Measurements from ENCODE around the gene COPG1.
A peak's percentile ranks its signal among the peaks of the same experiment; 100 is the strongest.
"Not testable (repeated sequence)": the region's sequence is repeated elsewhere in the genome, so short reads cannot be mapped to it uniquely, and the experiment has no call there.

COPG1 gene

GRCh38 chr3:129249284-129250065 lies at the start of gene COPG1:
TSS of gene COPG1 (plus strand) at chr3:129249606. CDS start at chr3:129249710, 104 bp downstream.
- DNase-seq (ENCODE audit: low spot score) = peak; percentile 93

- peak; percentile 1 for DNase-seq (ENCODE audit: low spot score)
Measured at GRCh38 chr3:129204473-129204872, 44.9 kb upstream of the COPG1 start.

- DNase-seq (ENCODE audit: low spot score) = no peak
Measured at GRCh38 chr3:129205109-129205832, 44.1 kb upstream of the COPG1 start.

GRCh38 chr3:129207479-129207878 lies 41.9 kb upstream of the COPG1 start:
- no peak for DNase-seq (ENCODE audit: low spot score)

- no peak for DNase-seq (ENCODE audit: low spot score)
Measured at GRCh38 chr3:129211345-129211744, 38.1 kb upstream of the COPG1 start.

- DNase-seq (ENCODE audit: low spot score) = peak; percentile 21
Measured at GRCh38 chr3:129211772-129212171, 37.6 kb upstream of the COPG1 start.

- no peak for DNase-seq (ENCODE audit: low spot score)
Measured at GRCh38 chr3:129213238-129213637, 36.2 kb upstream of the COPG1 start.

GRCh38 chr3:129218742-129219141 lies 30.7 kb upstream of the COPG1 start:
- no peak for DNase-seq (ENCODE audit: low spot score)

- not testable (repeated sequence) for DNase-seq (ENCODE audit: low spot score)
Measured at GRCh38 chr3:129224387-129224786, 25.0 kb upstream of the COPG1 start.

- DNase-seq (ENCODE audit: low spot score) = no peak
Measured at GRCh38 chr3:129224984-129225393, 24.4 kb upstream of the COPG1 start.

- DNase-seq (ENCODE audit: low spot score) = no peak
Measured at GRCh38 chr3:129226374-129226773, 23.0 kb upstream of the COPG1 start.

GRCh38 chr3:129228891-129229585 lies 20.4 kb upstream of the COPG1 start:
- no peak for DNase-seq (ENCODE audit: low spot score)

GRCh38 chr3:129230311-129231019 lies 18.9 kb upstream of the COPG1 start:
- peak; percentile 64 for DNase-seq (ENCODE audit: low spot score)

GRCh38 chr3:129231331-129232119 lies 17.9 kb upstream of the COPG1 start:
- no peak for DNase-seq (ENCODE audit: low spot score)

- DNase-seq (ENCODE audit: low spot score) = no peak
Measured at GRCh38 chr3:129233538-129233937, 15.9 kb upstream of the COPG1 start.

GRCh38 chr3:129234441-129234840 lies 15.0 kb upstream of the COPG1 start:
- no peak for DNase-seq (ENCODE audit: low spot score)

GRCh38 chr3:129235344-129235917 lies 14.0 kb upstream of the COPG1 start:
- no peak for DNase-seq (ENCODE audit: low spot score)

- DNase-seq (ENCODE audit: low spot score) = peak; percentile 50
Measured at GRCh38 chr3:129238945-129239705, 10.3 kb upstream of the COPG1 start.

- no peak for DNase-seq (ENCODE audit: low spot score)
Measured at GRCh38 chr3:129239991-129240390, 9.4 kb upstream of the COPG1 start.

- DNase-seq (ENCODE audit: low spot score) = no peak
Measured at GRCh38 chr3:129240436-129240835, 9.0 kb upstream of the COPG1 start.

Measured in hematopoietic multipotent progenitor cell treated with erythropoietin and hydrocortisone succinate and interleukin-3 and kit ligand, for 15 days (in vitro differentiated cells).